ENCODE data around the gene CLMP.

Gene CLMP

DNA sequence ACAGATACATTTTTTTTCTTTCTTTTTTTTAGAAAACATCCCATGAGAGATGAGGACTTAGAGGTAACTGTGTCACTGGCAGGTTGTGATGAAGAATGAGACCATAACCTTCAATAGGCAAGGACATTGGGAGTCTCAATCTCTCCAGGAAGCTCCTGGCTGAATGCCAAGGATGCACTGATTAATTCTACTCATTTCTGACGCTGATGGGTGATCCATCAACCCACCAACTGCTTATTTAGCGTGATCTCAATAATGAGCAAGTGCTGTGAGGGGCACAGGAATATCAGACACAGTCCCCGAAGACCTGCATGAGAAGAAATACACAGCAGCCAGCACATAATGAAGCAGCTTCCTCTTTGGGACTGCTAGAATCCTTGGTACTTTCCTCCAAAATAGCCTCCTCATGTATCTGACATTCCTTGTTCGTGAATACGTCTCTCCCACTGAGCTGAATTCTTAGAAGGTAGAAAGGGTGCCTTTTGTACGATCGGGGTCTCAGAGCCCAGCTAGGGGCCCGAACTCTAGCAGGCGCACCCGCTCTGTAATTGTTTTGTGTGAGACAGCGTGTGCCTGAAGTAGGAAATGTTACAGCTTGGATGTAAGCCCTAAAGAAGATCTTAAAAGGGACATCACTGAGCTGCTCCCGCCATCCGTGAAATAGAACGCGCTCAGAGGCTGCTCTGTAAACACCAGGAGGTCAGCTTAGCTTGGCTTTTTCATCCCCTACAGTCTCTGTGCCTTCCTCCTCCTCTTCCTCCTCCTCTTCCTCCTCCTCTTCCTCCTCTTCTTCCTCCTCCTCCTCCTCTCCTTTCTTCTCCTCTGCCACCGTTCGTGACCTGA lies 7.2 kb downstream of the CLMP start:
- DNase-seq, result no peak

DNA sequence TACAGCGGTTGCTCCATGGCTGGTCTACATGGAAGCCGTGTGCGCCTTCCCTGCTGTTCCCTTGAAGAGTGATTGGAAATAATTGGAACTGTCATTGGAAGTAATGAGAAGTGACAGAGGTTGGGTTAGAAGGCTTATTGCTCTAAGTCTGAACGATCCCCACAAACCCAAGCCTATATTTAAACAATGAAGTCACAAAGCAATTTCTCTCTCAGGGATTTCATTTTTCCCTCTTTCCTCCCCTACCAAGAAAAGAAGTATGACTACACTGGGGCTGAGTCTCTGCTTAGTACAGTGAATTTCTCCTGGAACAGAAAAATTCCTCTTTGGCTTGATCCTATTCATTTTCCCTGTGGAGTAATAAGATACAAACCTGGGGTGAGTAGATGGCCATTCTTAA lies 7.8 kb downstream of the CLMP start:
- no peak for DNase-seq

DNA sequence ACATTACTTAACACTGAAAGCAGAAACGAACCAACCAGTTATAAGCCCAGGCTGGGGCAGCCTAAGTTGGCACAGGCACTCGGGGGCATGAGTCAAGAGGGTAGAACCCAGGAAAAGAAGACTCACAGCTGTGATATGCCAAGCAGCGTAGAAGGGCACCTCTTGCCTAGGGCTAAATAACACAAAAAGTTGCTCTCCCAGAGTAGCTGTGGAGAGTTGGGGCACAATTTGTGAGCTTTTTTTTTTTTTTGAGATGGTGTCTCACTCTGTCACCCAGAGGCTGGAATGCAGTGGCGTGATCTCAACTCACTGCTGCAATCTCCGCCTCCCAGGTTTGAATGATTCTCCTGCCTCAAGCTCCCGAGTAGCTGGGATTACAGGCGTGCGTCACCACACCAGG lies 8.8 kb downstream of the CLMP start:
- no peak for DNase-seq

GRCh38 chr11:123185326-123185725 lies 9.7 kb downstream of the CLMP start:
- DNase-seq, result no peak

DNA sequence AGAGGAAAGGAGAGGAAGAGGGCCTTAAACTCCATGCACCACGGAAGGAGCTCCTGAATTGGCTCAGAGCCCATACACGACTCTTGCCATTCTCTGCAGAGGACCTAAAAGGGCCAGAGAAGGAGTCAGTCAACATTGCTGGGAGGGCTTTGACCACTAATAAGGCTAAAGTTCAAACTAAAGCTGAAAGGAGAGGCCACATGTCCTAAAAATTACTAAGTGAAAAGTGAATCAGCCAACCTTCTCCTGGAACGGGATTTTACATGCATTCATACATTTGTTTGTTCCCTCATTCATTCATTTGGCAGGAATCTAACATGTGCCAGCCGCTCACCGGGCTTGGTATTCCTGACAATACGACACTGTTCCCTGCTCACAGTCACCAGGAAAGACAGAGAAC lies 10.5 kb downstream of the CLMP start:
- DNase-seq, result no peak

DNA sequence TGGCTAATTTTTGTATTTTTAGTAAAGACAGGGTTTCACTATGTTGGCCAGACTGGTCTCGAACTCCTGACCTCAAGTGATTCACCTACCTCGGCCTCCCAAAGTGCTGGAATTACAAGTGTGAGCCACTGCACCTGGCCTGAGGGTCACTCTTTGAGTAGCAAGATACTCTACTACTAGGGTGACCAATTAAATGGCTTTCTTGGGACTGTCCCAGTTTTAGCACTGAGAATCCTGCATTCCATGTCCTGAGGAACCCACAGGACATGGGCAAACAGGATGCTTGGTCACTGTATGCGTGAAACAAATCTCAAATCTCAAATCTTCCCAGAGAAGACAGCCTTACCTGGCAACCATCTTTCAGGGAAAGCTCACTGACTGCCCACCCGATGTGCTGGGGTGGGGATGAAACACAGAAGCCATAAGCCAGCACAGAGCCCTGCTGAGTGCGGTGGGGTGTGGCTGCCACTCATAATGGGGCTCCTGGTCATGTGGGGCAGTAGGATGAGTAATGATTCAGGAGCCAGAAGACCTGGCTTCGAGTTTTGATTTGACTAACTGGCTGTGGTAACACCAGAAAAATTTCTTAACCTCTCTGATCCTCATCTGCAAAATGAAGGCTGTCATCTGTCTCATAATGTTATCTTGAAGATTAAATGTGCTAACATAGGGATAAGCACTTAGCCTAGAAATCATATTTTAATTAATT lies 11.5 kb downstream of the CLMP start:
- DNase-seq, result peak; percentile 12 to 21

GRCh38 chr11:123181767-123182500 lies 13.1 kb downstream of the CLMP start:
- no peak for DNase-seq

DNA sequence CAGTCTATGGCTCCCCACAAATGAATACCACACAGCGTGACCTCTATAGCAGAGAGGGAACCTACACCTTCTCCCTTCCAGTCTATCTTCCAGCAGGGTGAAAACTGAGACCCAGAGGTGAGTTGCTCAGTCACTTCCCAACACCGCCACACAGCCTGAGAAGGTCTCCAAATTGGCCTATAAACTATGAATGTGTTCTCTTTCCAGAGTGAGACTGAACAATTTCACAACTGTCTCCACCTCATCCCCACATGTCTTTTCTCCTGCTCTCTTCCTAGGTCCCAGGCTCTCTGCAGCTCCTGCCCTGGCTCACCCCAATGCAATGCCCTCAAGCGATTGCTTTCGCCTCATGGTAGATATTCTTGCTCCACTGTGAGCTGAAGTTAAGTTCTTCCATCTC lies 14.0 kb downstream of the CLMP start:
- no peak for DNase-seq

DNA sequence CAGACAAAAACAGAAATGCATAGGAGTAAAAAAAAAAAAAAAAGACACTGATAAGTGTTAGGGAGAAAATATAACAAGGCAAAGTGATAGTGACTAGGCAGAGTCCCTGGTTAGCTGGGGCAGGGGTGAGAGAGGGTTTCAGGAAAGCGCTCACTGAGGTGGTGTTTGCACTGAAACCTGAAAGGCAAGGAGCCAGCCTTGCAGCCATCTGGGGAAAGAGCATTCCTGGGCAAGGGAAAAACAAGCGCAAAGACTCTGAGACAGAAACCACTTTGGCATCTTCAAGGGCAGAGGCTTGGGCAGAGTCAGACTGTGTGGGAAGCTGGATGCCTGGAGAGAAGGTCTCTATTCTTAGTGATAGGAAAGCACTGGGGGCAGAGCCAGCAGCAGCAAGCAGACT lies 14.5 kb downstream of the CLMP start:
- no peak for DNase-seq

DNA sequence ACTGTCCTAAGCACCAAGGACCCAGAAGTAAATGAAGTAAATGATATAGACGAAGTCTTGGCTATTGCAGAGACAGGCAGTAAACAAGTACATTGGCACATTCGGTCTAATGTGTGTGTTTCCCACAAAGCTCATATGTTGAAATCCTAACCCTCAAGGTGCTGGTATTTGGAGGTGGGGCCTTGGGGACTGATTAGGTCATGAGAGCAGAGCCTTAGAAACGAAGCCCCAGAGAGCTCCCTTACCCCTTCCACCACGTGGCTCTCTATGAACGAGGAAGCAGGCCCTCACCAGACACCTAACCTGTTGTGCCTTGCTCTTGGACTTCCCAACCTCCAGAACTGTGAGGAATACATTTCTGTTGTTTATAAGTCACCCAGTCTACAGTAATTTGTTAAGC lies 14.9 kb downstream of the CLMP start:
- no peak for DNase-seq

- DNase-seq, result no peak
Measured at GRCh38 chr11:123179586-123179985, 15.5 kb downstream of the CLMP start.

DNA sequence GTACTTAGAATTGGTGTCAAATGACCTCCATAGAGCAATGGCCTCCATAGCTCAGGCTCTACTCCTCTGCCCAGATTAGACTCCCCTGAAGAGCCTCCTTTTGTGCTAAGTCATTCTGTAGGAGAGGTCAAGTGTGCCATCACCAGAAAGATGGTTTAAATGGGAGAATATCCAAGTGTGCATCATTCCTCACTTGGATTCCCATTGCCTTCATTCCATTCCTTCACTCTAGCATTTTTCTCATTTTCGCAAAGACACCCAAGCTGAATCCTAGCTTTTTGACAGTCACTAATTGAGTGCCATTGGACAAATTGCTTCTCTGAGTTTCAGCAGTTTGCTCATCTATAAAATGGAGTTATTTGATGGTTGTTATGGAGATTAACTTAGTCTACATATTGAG lies 16.9 kb downstream of the CLMP start:
- DNase-seq, result no peak

DNA sequence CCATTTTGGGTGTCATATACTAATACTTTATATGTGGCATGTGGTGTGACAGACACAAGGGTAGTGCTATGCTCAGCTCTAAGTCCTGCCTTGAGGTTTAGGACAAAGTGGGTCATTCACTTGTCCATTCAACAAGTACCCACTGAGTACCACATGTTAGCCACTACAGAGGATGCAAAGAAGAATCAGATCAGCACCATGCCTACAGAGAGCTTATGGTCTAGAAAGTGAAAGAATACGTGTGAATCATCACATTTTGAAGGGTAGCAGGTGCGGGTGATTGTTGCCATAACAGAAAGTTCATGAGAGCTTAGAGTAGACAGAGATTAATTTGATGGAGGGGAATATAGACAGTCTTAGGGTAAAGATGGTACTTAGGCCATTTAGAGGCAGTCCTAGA lies 18.3 kb downstream of the CLMP start:
- no peak for DNase-seq

- DNase-seq, result no peak
Measured at GRCh38 chr11:123174196-123175183, 20.6 kb downstream of the CLMP start.

DNA sequence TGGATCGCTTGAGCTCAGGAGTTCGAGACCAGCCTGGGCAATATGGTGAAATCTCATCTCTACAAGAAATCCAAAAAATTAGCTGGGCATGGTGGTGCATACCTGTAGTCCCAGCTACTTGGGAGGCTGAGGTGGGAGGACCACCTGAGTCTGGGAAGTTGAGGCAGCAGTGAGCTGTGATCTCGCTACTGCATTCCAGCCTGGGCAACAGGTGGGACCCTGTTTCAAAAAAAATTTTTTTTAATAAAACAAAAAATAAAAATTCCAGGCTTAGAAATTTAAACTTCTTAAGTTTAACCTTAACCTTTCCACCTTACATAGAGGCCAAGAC lies 21.2 kb downstream of the CLMP start:
- DNase-seq, result no peak

DNA sequence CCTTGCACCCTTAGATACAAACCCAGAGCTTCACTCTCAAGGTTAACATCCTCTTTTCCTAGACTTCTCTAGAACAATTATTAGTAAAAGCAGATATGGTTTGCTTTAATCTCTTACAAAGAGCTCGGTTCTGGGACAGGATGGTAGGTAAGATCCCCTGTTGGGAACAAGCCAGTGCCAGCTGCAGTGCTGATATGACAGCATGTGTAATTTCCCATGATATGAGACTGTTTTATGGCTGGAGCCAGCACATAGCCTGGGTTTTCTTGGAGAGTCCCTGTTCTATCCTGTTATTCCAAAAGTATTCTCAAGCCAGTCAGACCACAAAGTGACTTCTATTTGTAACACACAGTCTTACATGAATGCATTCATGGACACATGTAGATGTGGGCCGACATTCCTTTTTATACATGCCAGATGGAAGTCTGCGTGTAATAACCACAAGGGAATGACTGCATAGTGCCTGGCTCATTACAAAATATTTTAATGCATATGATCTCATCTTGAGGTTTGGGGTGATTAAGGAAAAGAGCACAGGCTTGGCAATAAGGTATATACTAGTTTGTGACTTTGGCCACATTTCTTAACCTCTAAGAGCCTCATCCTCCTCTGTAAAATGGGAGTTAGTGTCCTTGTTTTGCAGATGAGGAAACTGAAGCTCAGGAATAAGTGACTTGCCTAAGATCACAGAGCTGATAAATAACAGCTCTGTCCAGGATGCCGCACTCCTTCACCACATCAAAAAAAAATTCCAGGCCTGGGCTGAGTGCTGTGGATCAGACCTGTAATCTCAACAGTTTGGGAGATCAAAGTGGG lies 21.8 kb downstream of the CLMP start:
- DNase-seq, result no peak

GRCh38 chr11:123170929-123171328 lies 24.1 kb downstream of the CLMP start:
- DNase-seq, result no peak

DNA sequence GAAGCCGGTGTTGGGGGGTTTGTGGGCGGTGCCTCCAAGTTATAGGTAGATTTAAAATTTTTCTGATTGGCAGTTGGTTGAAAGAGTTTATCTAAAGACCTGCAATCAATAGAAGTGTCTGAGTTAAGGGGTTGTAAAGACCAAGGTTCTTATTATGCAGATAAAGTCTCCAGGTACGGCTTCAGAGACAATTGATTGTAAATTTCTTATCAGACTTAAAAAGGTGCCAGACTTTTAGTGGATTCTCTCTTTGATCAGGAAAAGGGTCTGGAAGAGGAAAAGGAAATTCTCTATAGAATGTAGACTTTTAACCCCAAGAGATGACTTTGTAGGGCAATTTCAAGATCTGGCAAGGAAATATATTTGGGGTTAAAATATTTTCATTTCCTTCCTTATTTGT lies 25.2 kb downstream of the CLMP start:
- DNase-seq, result no peak

GRCh38 chr11:123168955-123169484 lies 26.0 kb downstream of the CLMP start:
- no peak for DNase-seq

DNA sequence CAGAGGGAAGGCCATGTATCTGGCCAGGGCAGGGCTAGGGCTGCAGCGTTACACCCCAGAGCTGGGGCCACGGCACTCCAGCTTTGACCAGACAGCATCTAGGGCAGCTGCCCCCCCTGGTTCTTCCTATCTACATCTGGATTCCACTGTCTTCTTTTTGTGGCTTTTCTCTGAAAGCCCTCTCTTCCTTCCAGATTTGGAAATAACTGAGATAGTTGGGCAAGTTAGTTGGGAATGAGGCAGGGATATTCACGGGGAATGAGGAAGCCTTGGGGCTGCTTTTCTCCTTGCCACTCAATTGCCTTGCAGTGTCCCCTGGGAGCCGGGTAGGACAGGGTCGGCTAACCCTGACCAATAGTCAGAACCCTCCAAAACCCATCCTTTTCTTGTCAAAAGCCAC lies 26.8 kb downstream of the CLMP start:
- DNase-seq, result no peak

GRCh38 chr11:123166071-123166559 lies 28.9 kb downstream of the CLMP start:
- DNase-seq, result peak; percentile 35 to 37

Data from activated CD4-positive, alpha-beta T cell treated with anti-CD3 and anti-CD28 coated beads, Interleukin-2, amount 50 U/mL, for 48 hours (primary cell).